ENCODE data around the gene DOCK1.

The DOCK1 gene

DNA sequence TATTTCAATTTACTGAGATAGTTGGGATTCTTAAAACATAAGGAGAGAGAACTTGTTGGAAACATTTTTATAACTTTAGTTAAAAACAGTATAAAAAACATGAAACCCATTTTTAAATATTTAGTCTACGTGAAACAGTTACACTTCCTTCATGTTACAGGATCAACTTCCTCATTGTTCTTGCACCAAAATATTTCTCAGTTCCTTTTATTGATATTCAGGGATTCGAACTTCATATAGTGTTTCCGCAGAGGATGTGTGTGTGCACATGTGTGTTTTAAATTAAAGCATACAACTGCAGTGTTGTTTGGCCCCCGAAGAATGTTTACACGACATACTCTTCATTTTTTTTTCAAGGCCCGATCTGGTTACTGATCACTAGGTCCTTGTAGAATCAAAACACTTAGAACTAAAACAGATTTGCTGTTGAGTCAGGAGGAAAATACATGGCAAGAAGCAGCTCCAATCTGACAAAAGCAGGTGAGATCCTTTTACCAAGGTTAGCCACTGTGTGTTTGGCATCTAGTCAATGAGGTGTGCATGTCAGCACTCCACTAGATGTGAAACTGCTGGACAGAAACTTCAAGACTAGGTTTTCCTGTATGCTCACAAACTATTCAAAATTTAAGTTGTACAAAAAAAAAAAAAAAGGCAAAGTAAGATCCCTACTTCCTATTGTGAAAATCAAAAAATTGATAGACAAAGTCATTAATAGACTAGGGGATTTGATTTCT, 230.8 kb downstream of the DOCK1 start:
- H3F3A ChIP-seq (ENCODE audit: low read depth): no peaks in the 10 kb centered on the region
- H3K4me2 ChIP-seq (ENCODE audit: low read depth, low read length, poor library complexity, severe bottlenecking): no peak overlapping the region
- no peaks in the 10 kb centered on the region for H3K4me1 ChIP-seq (ENCODE audit: insufficient read depth, low read length, poor library complexity, severe bottlenecking)
- H3K79me2 ChIP-seq (ENCODE audit: insufficient read depth, low read length): no peaks in the 10 kb centered on the region
- H3K9me2 ChIP-seq (replicated peaks; ENCODE audit: low read depth, low read length): no peaks in the 10 kb centered on the region
- no peaks in the 10 kb centered on the region for H4K20me1 ChIP-seq (ENCODE audit: insufficient read depth, low read length, poor library complexity, severe bottlenecking)
- H3K4me3 ChIP-seq (ENCODE audit: low read length, poor library complexity, severe bottlenecking): no peak overlapping the region
- no peak overlapping the region for H3K9ac ChIP-seq (ENCODE audit: low read depth, low read length, poor library complexity, severe bottlenecking)
- H3K9me3 ChIP-seq (ENCODE audit: insufficient read depth, low read depth, low read length): no peaks in the 10 kb centered on the region
- H2AFZ ChIP-seq (ENCODE audit: low read length): no peak overlapping the region
- TF ChIP-seq, protein P1, sequence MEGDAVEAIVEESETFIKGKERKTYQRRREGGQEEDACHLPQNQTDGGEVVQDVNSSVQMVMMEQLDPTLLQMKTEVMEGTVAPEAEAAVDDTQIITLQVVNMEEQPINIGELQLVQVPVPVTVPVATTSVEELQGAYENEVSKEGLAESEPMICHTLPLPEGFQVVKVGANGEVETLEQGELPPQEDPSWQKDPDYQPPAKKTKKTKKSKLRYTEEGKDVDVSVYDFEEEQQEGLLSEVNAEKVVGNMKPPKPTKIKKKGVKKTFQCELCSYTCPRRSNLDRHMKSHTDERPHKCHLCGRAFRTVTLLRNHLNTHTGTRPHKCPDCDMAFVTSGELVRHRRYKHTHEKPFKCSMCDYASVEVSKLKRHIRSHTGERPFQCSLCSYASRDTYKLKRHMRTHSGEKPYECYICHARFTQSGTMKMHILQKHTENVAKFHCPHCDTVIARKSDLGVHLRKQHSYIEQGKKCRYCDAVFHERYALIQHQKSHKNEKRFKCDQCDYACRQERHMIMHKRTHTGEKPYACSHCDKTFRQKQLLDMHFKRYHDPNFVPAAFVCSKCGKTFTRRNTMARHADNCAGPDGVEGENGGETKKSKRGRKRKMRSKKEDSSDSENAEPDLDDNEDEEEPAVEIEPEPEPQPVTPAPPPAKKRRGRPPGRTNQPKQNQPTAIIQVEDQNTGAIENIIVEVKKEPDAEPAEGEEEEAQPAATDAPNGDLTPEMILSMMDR (conservative IDR thresholded peaks at IDR 0.05; ENCODE audit: low read length): no peak
- no peak for TF ChIP-seq EZH2phosphoT487 (IDR thresholded peaks at IDR 0.05; ENCODE audit: borderline replicate concordance)
- no peaks in the 10 kb centered on the region for H3K27me3 ChIP-seq (ENCODE audit: insufficient read depth, low read length, poor library complexity, severe bottlenecking)
- no peaks in the 10 kb centered on the region for H3K36me3 ChIP-seq (ENCODE audit: insufficient read depth, low read length)

DNA sequence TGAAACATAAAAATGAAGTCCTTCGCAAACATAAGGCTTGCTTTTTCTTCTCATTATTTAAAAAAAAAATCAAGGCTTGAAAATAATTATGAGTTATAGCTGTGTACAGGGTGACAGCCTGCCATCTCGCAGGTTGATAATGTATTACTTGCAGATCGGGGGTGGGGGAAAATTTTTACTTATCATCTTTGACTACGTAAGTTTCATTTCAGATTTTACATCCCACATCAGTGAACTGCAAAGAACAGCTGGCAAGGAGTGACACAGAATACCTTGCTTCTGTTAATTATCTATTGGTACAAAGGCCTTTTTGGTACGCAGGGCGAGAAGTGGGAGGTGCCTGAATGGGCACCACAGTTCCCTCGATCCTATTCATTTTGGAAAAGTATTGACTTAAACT, 232.2 kb downstream of the DOCK1 start:
- Histone ChIP-seq H3F3A (ENCODE audit: low read depth) (no peaks in the 10 kb centered on the region), H3K9me3 (ENCODE audit: insufficient read depth, low read depth, low read length) (no peaks in the 10 kb centered on the region), H2AFZ (ENCODE audit: low read length) (no peak overlapping the region), H3K27me3 (ENCODE audit: insufficient read depth, low read length, poor library complexity, severe bottlenecking) (no peaks in the 10 kb centered on the region), H3K79me2 (ENCODE audit: insufficient read depth, low read length) (no peaks in the 10 kb centered on the region), H3K4me2 (ENCODE audit: low read depth, low read length, poor library complexity, severe bottlenecking) (no peak overlapping the region), H3K9me2 (replicated peaks; ENCODE audit: low read depth, low read length) (no peaks in the 10 kb centered on the region), H3K9ac (ENCODE audit: low read depth, low read length, poor library complexity, severe bottlenecking) (no peak overlapping the region), H3K36me3 (ENCODE audit: insufficient read depth, low read length) (no peaks in the 10 kb centered on the region), H4K20me1 (ENCODE audit: insufficient read depth, low read length, poor library complexity, severe bottlenecking) (no peaks in the 10 kb centered on the region), H3K4me1 (ENCODE audit: insufficient read depth, low read length, poor library complexity, severe bottlenecking) (no peaks in the 10 kb centered on the region), H3K4me3 (ENCODE audit: low read length, poor library complexity, severe bottlenecking) (no peak overlapping the region)
- TF ChIP-seq, protein P1 (conservative IDR thresholded peaks at IDR 0.05; ENCODE audit: low read length): no peak
- TF ChIP-seq EZH2phosphoT487 (IDR thresholded peaks at IDR 0.05; ENCODE audit: borderline replicate concordance): no peak

DNA sequence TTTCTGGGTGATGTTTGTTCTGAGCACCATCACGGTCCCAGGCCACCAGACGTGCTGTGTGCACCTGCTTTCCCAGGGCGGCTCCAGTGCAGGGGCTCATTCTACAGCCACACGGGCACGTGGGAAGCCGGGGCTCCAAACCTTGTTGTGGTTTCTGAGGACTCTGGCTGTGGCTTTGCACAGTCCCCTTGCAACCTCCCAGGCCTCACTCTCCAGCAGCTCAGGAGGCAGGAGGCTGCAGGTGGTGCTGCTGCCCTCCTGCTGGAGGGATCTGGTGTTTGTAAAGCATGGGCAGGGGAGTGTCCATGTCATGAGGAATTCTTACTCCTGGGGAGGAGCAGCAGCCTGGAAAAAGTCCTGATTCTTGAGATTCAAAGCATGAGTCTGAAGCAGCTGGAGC, 236.9 kb downstream of the DOCK1 start:
- Histone ChIP-seq H3K9ac (ENCODE audit: low read depth, low read length, poor library complexity, severe bottlenecking) (no peak overlapping the region), H3K9me3 (ENCODE audit: insufficient read depth, low read depth, low read length) (peaks cover 5% of the 10 kb centered on the region; the same call in 1 of the 2 replicates), H4K20me1 (ENCODE audit: insufficient read depth, low read length, poor library complexity, severe bottlenecking) (no peaks in the 10 kb centered on the region), H2AFZ (ENCODE audit: low read length) (no peak overlapping the region), H3K27me3 (ENCODE audit: insufficient read depth, low read length, poor library complexity, severe bottlenecking) (no peaks in the 10 kb centered on the region), H3K36me3 (ENCODE audit: insufficient read depth, low read length) (no peaks in the 10 kb centered on the region), H3F3A (ENCODE audit: low read depth) (no peaks in the 10 kb centered on the region), H3K79me2 (ENCODE audit: insufficient read depth, low read length) (no peaks in the 10 kb centered on the region), H3K9me2 (replicated peaks; ENCODE audit: low read depth, low read length) (no peaks in the 10 kb centered on the region), H3K4me1 (ENCODE audit: insufficient read depth, low read length, poor library complexity, severe bottlenecking) (no peaks in the 10 kb centered on the region), H3K4me3 (ENCODE audit: low read length, poor library complexity, severe bottlenecking) (no peak overlapping the region), H3K4me2 (ENCODE audit: low read depth, low read length, poor library complexity, severe bottlenecking) (no peak overlapping the region)
- TF ChIP-seq, protein P1 (conservative IDR thresholded peaks at IDR 0.05; ENCODE audit: low read length): no peak
- TF ChIP-seq EZH2phosphoT487 (IDR thresholded peaks at IDR 0.05; ENCODE audit: borderline replicate concordance): no peak
